HL-60 (cell line): ENCODE results near the gene MCM5.

Experiments
- CTCF ChIP-seq: IDR thresholded peaks from one replicate; pipeline ENCODE4 v1.5.1; 2011; ENCODE audit warnings: low read length, control low read depth, inconsistent platforms; ENCODE audit not compliant: insufficient read depth
- POLR2AphosphoS5 ChIP-seq: IDR thresholded peaks from 2 replicates; pipeline ENCODE4 v1.6.1; 2012; ENCODE audit warnings: low read depth
- TF ChIP-seq, protein P1 (sequence below): IDR thresholded peaks from 2 replicates; pipeline ENCODE4 v1.6.1; 2012; ENCODE audit warnings: low read depth; ENCODE audit not compliant: insufficient replicate concordance

GRCh38 chr22:35380537-35381423 lies 19.2 kb upstream of the MCM5 start, which contains the start of gene HMOX1:
- no peak for TF ChIP-seq CTCF
- TF ChIP-seq, protein P1, sequence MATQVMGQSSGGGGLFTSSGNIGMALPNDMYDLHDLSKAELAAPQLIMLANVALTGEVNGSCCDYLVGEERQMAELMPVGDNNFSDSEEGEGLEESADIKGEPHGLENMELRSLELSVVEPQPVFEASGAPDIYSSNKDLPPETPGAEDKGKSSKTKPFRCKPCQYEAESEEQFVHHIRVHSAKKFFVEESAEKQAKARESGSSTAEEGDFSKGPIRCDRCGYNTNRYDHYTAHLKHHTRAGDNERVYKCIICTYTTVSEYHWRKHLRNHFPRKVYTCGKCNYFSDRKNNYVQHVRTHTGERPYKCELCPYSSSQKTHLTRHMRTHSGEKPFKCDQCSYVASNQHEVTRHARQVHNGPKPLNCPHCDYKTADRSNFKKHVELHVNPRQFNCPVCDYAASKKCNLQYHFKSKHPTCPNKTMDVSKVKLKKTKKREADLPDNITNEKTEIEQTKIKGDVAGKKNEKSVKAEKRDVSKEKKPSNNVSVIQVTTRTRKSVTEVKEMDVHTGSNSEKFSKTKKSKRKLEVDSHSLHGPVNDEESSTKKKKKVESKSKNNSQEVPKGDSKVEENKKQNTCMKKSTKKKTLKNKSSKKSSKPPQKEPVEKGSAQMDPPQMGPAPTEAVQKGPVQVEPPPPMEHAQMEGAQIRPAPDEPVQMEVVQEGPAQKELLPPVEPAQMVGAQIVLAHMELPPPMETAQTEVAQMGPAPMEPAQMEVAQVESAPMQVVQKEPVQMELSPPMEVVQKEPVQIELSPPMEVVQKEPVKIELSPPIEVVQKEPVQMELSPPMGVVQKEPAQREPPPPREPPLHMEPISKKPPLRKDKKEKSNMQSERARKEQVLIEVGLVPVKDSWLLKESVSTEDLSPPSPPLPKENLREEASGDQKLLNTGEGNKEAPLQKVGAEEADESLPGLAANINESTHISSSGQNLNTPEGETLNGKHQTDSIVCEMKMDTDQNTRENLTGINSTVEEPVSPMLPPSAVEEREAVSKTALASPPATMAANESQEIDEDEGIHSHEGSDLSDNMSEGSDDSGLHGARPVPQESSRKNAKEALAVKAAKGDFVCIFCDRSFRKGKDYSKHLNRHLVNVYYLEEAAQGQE = no peak
- TF ChIP-seq POLR2AphosphoS5 = no peak
